ENCODE measurements around the gene LRP3. TPM values are rescaled to one million over a fixed set of nuclear protein-coding genes. Genes with fewer than 3 reads are reported as not detected.

Gene LRP3
- total RNA-seq, 1 donor from 2014 or later: 28.8 TPM

GRCh38 chr19:33255781-33256180, 61.7 kb downstream of the LRP3 start:
- no peak overlapping the region for H3K27ac ChIP-seq
- no peak overlapping the region for H3K4me3 ChIP-seq
- no peak for TF ChIP-seq CTCF (IDR thresholded peaks at IDR 0.05)
- no peak for DNase-seq (ENCODE audit: low spot score in 2 of 2)
- peaks cover 0 to 5% of the 10 kb centered on the region in 2 donors for H3K9me3 ChIP-seq
- H3K27me3 ChIP-seq: no peaks in the 10 kb centered on the region
- no peaks in the 10 kb centered on the region for H3K36me3 ChIP-seq
- no peaks in the 10 kb centered on the region for H3K4me1 ChIP-seq
- intact Hi-C loops (cut with DNase I): no loop called here

GRCh38 chr19:33256261-33256660, 62.1 kb downstream of the LRP3 start:
- no peak for DNase-seq (ENCODE audit: low spot score in 2 of 2)
- no peak overlapping the region for H3K27ac ChIP-seq
- TF ChIP-seq CTCF (IDR thresholded peaks at IDR 0.05): no peak
- H3K4me1 ChIP-seq: no peaks in the 10 kb centered on the region
- no peaks in the 10 kb centered on the region for H3K36me3 ChIP-seq
- peaks cover 0 to 5% of the 10 kb centered on the region in 2 donors for H3K9me3 ChIP-seq
- no peak overlapping the region for H3K4me3 ChIP-seq
- intact Hi-C loops (cut with DNase I): no loop called here
- no peaks in the 10 kb centered on the region for H3K27me3 ChIP-seq

- Histone ChIP-seq H3K36me3 (no peaks in the 10 kb centered on the region), H3K4me1 (no peaks in the 10 kb centered on the region), H3K27me3 (no peaks in the 10 kb centered on the region), H3K9me3 (peaks cover 0 to 5% of the 10 kb centered on the region in 2 donors), H3K27ac (no peak overlapping the region), H3K4me3 (no peak overlapping the region)
- TF ChIP-seq CTCF (IDR thresholded peaks at IDR 0.05): no peak
- intact Hi-C loops (cut with DNase I): no loop called here
- no peak for DNase-seq (ENCODE audit: low spot score in 2 of 2)
These were observed 63.7 kb downstream of the LRP3 start for GRCh38 chr19:33257828-33258227.

Other genes with a start within 250 kb of the LRP3 start
- 7.1 TPM for gene CEP89, start 222.4 kb upstream of the LRP3 start, total RNA-seq
- not detected for gene FAAP24, start 222.1 kb upstream of the LRP3 start, total RNA-seq
- not detected for gene RHPN2, start 129.4 kb upstream of the LRP3 start, total RNA-seq
- 4.4 TPM for gene GPATCH1, start 113.1 kb upstream of the LRP3 start, total RNA-seq
- not detected for gene WDR88, start 62.2 kb upstream of the LRP3 start, total RNA-seq
- not detected for gene SLC7A10, start 31.5 kb downstream of the LRP3 start, total RNA-seq
- gene CEBPA, start 108.2 kb downstream of the LRP3 start, total RNA-seq: 14.9 TPM
- gene CEBPG, start 179.4 kb downstream of the LRP3 start, total RNA-seq: 21.9 TPM